WTC11 (cell line): ENCODE data around the gene SPTLC1. TPM values are rescaled to one million over a fixed set of nuclear protein-coding genes. Genes with fewer than 3 reads are reported as not detected.
"Not testable (repeated sequence)": the region's sequence is repeated elsewhere in the genome, so short reads cannot be mapped to it uniquely, and the experiment has no call there.

Experiments used
- ATAC-seq: fragments of 200-7000 bp; cut with Tn5 transposase; 2 replicates; pipeline ENCODE4 v1.10.0; 2021; ENCODE audit warnings: mild to moderate bottlenecking, moderate library complexity
- CTCF ChIA-PET: fragments of 300-600 bp; sonication (Branson Sonifier 250); formaldehyde crosslinking; loops from one replicate; lab custom pipeline; 2021; ENCODE audit warnings: antibody characterized with exemption; lab: Charles Lee
- POLR2A ChIA-PET: fragments of 350-600 bp; sonication (Branson Sonifier 250); formaldehyde crosslinking; loops from one replicate; lab custom pipeline; 2021; ENCODE audit warnings: antibody characterized with exemption; lab: Charles Lee
- DNase-seq: peaks from one replicate; pipeline ENCODE4 v3.0.0; 2021; ENCODE audit warnings: low spot score
- H3K27ac Mint-ChIP-seq: 2 replicates; pipeline ENCODE4 v1.8.0; 2021; ENCODE audit warnings: mixed read lengths
- H3K27me3 Mint-ChIP-seq: 2 replicates; pipeline ENCODE4 v1.8.0; 2021; ENCODE audit warnings: low read depth, mild to moderate bottlenecking, moderate library complexity, mixed read lengths
- H3K36me3 Mint-ChIP-seq: 2 replicates; pipeline ENCODE4 v1.8.0; 2021; ENCODE audit warnings: mixed read lengths
- H3K4me1 Mint-ChIP-seq: 2 replicates; pipeline ENCODE4 v1.8.0; 2022; ENCODE audit warnings: mixed read lengths
- H3K4me3 Mint-ChIP-seq: 2 replicates; pipeline ENCODE4 v1.8.0; 2021; ENCODE audit warnings: mild to moderate bottlenecking, moderate library complexity, mixed read lengths
- H3K9me3 Mint-ChIP-seq: 2 replicates; pipeline ENCODE4 v1.8.0; 2021; ENCODE audit warnings: mixed read lengths
- ETV6 ChIP-seq: sonication (generic); formaldehyde crosslinking; IDR thresholded peaks from 2 replicates; pipeline ENCODE4 v1.8.1; 2022; ENCODE audit warnings: mild to moderate bottlenecking, missing genetic modification reagents
- GABPB1 ChIP-seq: sonication (generic); formaldehyde crosslinking; IDR thresholded peaks from 2 replicates; pipeline ENCODE4 v1.8.1; 2023; ENCODE audit warnings: mild to moderate bottlenecking, missing genetic modification reagents
- SOX15 ChIP-seq: fragments of 250-450 bp; sonication (Bioruptor Pico); IDR thresholded peaks from 2 replicates; pipeline ENCODE4 v1.9.0; 2021; ENCODE audit warnings: mild to moderate bottlenecking
- TEAD1 ChIP-seq: sonication (generic); formaldehyde crosslinking; IDR thresholded peaks from 2 replicates; pipeline ENCODE4 v1.8.0; 2022; ENCODE audit warnings: mild to moderate bottlenecking, missing genetic modification reagents
- TP53 ChIP-seq: sonication (generic); formaldehyde crosslinking; IDR thresholded peaks from 2 replicates; pipeline ENCODE4 v1.8.1; 2023; ENCODE audit warnings: mild to moderate bottlenecking, missing genetic modification reagents
- ZNF416 ChIP-seq: fragments of 250-450 bp; sonication (Bioruptor Pico); IDR thresholded peaks from 2 replicates; pipeline ENCODE4 v1.9.0; 2021; ENCODE audit warnings: mild to moderate bottlenecking, inconsistent platforms
- ZNF671 ChIP-seq: fragments of 250-450 bp; sonication (Bioruptor Pico); IDR thresholded peaks from 2 replicates; pipeline ENCODE4 v1.8.0; 2021; ENCODE audit warnings: mild to moderate bottlenecking
- total RNA-seq: library from RNA; stranded (reverse); gene quantifications from 3 replicates; pipeline ENCODE4 v1.2.3, GENCODE V29; 2021
- TF ChIP-seq, protein P1 (sequence below): sonication (generic); formaldehyde crosslinking; IDR thresholded peaks from 2 replicates; pipeline ENCODE4 v1.8.1; 2023; ENCODE audit warnings: mild to moderate bottlenecking, missing genetic modification reagents, borderline replicate concordance
- TF ChIP-seq, protein P2 (sequence below): fragments of 250-450 bp; sonication (Bioruptor Pico); IDR thresholded peaks from 2 replicates; pipeline ENCODE4 v1.9.0; 2021; ENCODE audit warnings: mild to moderate bottlenecking
- TF ChIP-seq, protein P3 (sequence below): fragments of 250-450 bp; sonication (Bioruptor Pico); IDR thresholded peaks from 2 replicates; pipeline ENCODE4 v1.9.0; 2021; ENCODE audit warnings: mild to moderate bottlenecking, borderline replicate concordance
- TF ChIP-seq, protein P4 (sequence below): sonication (generic); formaldehyde crosslinking; IDR thresholded peaks from 2 replicates; pipeline ENCODE4 v1.8.1; 2023; ENCODE audit warnings: mild to moderate bottlenecking, moderate library complexity, missing genetic modification reagents
- TF ChIP-seq, protein P5 (sequence below): fragments of 250-450 bp; sonication (Bioruptor Pico); IDR thresholded peaks from 2 replicates; pipeline ENCODE4 v1.9.0; 2021; ENCODE audit warnings: mild to moderate bottlenecking

Gene SPTLC1
- total RNA-seq, 1 experiment from 2014 or later: 81.2 TPM

DNA sequence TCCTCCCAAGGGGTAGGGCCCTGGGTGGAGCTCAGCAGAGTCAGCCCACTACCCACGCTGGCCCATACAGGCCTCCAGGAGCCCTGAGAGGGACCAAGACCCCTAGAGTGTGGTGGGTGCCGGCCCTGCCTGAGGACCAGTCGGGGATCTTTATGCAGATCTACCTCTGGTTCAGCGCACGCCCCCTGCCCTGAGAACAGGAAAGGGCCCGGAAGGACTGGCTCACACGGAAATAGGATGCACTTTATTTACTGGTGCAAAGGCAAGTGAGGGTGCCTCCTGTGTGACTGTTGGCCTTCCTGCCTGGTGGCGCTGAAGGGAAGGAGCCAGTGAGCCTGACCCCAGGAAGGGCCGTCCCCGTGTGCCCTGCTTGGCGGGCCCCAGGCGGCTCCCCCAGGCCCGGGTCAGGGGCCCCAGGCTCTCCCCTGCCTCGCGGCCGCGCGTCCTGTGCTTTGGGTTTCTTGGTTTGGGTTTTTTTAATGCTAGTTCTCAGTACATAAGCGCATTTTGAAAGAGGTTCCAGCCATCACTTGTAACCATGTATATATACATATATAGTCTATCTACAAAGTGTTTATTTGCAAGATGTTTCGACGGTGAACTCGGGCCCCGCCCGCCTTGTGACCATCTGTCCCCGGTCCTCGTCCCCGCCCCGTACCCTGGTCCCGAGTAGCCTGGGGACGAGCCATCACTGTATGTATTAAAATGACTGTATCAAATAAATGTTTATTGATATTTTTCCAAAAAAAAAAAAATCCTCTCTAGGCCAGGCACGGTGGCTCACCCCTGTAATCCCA is 88.8 kb downstream of the SPTLC1 start (continued):
- no peak for TF ChIP-seq SOX15 (CRISPR knock-in tag)

DNA sequence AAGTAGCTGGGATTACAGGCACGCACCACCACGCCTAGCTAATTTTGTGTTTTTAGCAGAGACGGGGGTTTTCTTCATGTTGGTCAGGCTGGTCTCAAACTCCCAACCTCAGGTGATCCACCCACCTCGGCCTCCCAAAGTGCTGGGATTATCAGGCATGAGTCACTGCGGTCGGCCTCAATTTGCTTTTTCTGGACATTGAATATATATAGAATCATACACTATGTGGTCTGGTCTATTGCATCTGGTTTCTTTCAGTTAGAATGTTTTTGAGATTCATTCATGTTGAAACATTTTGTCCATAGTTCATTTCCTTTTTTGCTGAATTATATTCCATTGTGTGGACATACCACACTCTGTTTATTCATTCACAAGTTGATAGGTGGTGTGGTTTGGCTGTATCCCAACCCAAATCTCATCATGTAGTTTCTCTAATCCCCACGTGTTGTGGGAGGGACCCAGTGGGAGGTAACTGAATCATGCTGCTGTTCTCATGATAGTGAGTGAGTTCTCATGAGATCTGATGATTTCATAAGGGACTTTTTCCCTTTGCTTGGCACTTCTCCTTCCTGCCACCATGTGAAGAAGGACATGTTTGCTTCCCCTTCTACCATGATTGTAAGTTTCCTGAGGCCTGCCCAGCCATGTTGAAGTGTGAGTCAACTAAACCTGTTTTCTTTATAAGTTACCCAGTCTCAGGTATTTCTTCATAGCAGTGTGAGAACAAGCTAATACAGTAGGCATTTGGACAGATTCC is 93.2 kb downstream of the SPTLC1 start:
- ATAC-seq, H3K4me1 Mint-ChIP-seq, H3K27me3 Mint-ChIP-seq, CTCF ChIA-PET, H3K27ac Mint-ChIP-seq, H3K9me3 Mint-ChIP-seq, H3K36me3 Mint-ChIP-seq, H3K4me3 Mint-ChIP-seq, DNase-seq, POLR2A ChIA-PET: not testable (repeated sequence)

DNA sequence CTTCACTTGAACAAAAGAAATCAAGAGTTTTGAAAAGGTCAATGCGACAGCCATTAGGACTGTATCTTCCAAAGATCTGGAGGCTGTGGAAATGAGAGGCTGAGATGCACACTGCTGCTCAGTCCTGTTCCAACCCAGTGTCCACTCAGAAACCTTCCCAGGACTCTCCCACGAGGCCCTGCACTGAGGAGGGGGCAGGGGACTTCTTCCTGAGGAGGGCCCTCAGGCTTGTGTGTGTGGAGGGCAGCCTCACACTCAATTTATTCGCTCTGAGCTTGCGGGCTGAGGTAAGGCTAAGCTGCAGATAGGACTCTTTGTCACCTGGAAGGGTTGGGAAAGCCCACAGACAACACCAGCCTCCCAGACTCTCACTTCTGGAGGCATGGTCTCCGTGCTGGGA is 95.6 kb downstream of the SPTLC1 start:
- Mint-ChIP-seq H3K4me1 (peaks cover 8% of the 10 kb centered on the region), H3K36me3 (no peaks in the 10 kb centered on the region), H3K27me3 (no peaks in the 10 kb centered on the region), H3K9me3 (peaks cover 9% of the 10 kb centered on the region), H3K27ac (peak overlapping the region; percentile 77; the same call in 1 of the 2 replicates), H3K4me3 (no peak overlapping the region)
- ChIA-PET POLR2A (interaction anchor here (1.0 kb wide), 1 partner anchor 9 kb away, joined by 3 read pairs; no protein-coding TSS in a partner anchor), CTCF (interaction anchor here (1.0 to 2.0 kb wide), 4 partner anchors 9 to 293 kb away, joined by 3 to 7 read pairs (median 4); no protein-coding TSS in a partner anchor)
- TF ChIP-seq ZNF416 (CRISPR knock-in tag): no peak
- ATAC-seq: peak; percentile 43
- no peak for DNase-seq

DNA sequence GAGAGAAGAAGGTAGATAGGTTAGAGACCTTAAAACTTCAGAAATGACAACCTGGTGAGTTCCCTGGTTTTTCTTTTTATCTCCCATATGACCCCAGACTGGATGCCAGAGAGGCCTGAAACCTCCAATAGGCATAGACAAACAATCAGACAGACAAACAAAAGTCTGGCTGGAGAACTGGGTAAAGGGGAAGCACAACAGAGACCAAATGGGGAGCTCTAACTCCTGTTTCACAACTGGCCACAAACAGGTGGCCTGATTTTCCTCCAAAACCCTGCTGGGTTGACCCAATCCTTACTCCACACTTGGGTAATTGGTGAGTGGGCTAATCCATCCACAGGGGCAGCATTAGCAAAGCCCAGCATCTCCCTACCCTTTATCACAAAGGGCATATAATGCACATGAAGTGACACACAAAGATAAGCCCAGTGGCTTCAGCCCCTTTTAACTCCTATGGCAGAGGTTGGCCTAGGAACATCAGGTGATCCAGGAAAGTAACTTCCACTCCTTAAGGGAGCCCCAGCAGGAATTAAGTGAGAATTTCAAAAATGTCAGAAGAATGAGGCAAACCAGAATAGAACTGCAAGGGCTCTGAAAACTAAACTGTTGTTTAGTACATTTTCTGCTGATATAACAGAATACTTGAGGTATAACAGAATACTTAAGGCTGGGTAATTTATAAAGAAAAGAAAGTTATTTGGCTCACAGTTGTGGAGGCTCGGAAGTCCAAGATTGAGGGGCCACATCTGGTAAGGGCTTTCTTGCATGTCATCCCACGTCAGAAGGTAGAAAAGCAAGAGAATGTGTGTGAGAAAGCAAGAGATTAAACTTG is 104.3 kb downstream of the SPTLC1 start:
- Mint-ChIP-seq H3K4me1 (peaks cover 13% of the 10 kb centered on the region), H3K4me3 (no peak overlapping the region), H3K27me3 (no peaks in the 10 kb centered on the region), H3K36me3 (no peaks in the 10 kb centered on the region), H3K9me3 (no peaks in the 10 kb centered on the region), H3K27ac (no peak overlapping the region)
- POLR2A ChIA-PET: no interaction called here
- DNase-seq: no peak
- CTCF ChIA-PET: interaction anchor here (0.9 to 1.0 kb wide), 2 partner anchors 25 to 252 kb away, joined by 3 read pairs; no protein-coding TSS in a partner anchor
- ATAC-seq: peak; percentile 75
- TF ChIP-seq ZNF671: no peak
- TF ChIP-seq GABPB1: no peak
- TF ChIP-seq, protein P1, sequence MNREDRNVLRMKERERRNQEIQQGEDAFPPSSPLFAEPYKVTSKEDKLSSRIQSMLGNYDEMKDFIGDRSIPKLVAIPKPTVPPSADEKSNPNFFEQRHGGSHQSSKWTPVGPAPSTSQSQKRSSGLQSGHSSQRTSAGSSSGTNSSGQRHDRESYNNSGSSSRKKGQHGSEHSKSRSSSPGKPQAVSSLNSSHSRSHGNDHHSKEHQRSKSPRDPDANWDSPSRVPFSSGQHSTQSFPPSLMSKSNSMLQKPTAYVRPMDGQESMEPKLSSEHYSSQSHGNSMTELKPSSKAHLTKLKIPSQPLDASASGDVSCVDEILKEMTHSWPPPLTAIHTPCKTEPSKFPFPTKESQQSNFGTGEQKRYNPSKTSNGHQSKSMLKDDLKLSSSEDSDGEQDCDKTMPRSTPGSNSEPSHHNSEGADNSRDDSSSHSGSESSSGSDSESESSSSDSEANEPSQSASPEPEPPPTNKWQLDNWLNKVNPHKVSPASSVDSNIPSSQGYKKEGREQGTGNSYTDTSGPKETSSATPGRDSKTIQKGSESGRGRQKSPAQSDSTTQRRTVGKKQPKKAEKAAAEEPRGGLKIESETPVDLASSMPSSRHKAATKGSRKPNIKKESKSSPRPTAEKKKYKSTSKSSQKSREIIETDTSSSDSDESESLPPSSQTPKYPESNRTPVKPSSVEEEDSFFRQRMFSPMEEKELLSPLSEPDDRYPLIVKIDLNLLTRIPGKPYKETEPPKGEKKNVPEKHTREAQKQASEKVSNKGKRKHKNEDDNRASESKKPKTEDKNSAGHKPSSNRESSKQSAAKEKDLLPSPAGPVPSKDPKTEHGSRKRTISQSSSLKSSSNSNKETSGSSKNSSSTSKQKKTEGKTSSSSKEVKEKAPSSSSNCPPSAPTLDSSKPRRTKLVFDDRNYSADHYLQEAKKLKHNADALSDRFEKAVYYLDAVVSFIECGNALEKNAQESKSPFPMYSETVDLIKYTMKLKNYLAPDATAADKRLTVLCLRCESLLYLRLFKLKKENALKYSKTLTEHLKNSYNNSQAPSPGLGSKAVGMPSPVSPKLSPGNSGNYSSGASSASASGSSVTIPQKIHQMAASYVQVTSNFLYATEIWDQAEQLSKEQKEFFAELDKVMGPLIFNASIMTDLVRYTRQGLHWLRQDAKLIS (CRISPR knock-in tag): no peak
- TF ChIP-seq ETV6 (CRISPR knock-in tag): no peak
- TF ChIP-seq, protein P2, sequence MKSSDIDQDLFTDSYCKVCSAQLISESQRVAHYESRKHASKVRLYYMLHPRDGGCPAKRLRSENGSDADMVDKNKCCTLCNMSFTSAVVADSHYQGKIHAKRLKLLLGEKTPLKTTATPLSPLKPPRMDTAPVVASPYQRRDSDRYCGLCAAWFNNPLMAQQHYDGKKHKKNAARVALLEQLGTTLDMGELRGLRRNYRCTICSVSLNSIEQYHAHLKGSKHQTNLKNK (CRISPR knock-in tag): no peak
- TF ChIP-seq TEAD1: no peak
- TF ChIP-seq, protein P3, sequence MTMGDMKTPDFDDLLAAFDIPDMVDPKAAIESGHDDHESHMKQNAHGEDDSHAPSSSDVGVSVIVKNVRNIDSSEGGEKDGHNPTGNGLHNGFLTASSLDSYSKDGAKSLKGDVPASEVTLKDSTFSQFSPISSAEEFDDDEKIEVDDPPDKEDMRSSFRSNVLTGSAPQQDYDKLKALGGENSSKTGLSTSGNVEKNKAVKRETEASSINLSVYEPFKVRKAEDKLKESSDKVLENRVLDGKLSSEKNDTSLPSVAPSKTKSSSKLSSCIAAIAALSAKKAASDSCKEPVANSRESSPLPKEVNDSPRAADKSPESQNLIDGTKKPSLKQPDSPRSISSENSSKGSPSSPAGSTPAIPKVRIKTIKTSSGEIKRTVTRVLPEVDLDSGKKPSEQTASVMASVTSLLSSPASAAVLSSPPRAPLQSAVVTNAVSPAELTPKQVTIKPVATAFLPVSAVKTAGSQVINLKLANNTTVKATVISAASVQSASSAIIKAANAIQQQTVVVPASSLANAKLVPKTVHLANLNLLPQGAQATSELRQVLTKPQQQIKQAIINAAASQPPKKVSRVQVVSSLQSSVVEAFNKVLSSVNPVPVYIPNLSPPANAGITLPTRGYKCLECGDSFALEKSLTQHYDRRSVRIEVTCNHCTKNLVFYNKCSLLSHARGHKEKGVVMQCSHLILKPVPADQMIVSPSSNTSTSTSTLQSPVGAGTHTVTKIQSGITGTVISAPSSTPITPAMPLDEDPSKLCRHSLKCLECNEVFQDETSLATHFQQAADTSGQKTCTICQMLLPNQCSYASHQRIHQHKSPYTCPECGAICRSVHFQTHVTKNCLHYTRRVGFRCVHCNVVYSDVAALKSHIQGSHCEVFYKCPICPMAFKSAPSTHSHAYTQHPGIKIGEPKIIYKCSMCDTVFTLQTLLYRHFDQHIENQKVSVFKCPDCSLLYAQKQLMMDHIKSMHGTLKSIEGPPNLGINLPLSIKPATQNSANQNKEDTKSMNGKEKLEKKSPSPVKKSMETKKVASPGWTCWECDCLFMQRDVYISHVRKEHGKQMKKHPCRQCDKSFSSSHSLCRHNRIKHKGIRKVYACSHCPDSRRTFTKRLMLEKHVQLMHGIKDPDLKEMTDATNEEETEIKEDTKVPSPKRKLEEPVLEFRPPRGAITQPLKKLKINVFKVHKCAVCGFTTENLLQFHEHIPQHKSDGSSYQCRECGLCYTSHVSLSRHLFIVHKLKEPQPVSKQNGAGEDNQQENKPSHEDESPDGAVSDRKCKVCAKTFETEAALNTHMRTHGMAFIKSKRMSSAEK: no peak
- TF ChIP-seq TP53 (CRISPR knock-in tag): no peak
- TF ChIP-seq, protein P4, sequence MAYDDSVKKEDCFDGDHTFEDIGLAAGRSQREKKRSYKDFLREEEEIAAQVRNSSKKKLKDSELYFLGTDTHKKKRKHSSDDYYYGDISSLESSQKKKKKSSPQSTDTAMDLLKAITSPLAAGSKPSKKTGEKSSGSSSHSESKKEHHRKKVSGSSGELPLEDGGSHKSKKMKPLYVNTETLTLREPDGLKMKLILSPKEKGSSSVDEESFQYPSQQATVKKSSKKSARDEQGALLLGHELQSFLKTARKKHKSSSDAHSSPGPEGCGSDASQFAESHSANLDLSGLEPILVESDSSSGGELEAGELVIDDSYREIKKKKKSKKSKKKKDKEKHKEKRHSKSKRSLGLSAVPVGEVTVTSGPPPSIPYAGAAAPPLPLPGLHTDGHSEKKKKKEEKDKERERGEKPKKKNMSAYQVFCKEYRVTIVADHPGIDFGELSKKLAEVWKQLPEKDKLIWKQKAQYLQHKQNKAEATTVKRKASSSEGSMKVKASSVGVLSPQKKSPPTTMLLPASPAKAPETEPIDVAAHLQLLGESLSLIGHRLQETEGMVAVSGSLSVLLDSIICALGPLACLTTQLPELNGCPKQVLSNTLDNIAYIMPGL (CRISPR knock-in tag): no peak
- TF ChIP-seq, protein P5, sequence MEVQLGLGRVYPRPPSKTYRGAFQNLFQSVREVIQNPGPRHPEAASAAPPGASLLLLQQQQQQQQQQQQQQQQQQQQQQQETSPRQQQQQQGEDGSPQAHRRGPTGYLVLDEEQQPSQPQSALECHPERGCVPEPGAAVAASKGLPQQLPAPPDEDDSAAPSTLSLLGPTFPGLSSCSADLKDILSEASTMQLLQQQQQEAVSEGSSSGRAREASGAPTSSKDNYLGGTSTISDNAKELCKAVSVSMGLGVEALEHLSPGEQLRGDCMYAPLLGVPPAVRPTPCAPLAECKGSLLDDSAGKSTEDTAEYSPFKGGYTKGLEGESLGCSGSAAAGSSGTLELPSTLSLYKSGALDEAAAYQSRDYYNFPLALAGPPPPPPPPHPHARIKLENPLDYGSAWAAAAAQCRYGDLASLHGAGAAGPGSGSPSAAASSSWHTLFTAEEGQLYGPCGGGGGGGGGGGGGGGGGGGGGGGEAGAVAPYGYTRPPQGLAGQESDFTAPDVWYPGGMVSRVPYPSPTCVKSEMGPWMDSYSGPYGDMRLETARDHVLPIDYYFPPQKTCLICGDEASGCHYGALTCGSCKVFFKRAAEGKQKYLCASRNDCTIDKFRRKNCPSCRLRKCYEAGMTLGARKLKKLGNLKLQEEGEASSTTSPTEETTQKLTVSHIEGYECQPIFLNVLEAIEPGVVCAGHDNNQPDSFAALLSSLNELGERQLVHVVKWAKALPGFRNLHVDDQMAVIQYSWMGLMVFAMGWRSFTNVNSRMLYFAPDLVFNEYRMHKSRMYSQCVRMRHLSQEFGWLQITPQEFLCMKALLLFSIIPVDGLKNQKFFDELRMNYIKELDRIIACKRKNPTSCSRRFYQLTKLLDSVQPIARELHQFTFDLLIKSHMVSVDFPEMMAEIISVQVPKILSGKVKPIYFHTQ: no peak
